GM11168 (cell line): ENCODE measurements around the gene DFFB.

Experiments used
- in situ Hi-C: fragments of 300-500 bp; cut with MboI; formaldehyde crosslinking; loops from one replicate; pipeline ENCODE4 v1.12.0; 2022; ENCODE audit warnings: low sequenced_read_pairs; ENCODE audit not compliant: unreplicated experiment

The DFFB gene

DNA sequence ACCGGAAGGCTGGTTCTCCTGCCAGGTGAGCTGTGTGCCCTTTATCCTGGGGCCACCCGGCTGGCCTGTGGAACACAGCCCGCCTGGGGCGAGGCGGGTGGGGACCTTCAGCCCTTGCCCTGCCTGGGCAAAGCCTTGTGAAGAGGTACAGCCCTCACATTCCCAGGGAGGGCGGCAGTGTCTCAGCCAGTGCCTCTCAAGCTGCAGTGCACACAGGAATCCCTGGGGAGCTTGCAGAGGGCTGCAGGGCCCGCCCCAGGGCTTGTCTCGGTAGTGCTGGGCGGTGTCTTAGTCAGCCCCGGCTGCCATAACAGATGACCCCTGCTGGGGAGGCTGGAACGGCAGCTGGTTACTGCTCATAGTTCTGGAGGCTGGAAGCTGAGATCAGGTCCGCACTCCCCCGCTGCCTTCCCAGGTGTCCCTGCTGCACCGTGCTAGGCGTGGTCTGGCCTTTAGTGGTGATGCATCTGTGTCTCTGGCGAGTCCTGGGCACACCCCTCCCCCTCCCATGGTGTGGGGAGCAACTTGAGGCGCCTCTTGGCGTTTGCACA is 12.6 kb downstream of the DFFB start:
- in situ Hi-C loops, result no loop called here

DNA sequence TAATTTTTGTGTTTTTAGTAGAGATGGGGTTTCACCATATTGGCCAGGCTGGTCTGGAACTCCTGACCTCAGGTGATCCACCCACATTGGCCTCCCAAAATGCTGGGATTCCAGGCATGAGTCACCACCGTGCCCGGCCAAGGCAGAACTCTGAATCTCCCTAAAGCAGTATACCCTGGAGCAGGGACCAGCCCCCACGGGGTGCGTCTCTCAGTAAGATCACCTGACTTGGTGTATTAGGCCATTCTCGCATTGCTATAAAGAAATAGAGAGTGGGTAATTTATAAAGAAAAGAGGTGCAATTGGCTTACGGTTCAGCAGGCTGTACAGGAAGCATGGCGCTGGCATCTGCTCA is 14.2 kb downstream of the DFFB start:
- in situ Hi-C loops, result no loop called here

DNA sequence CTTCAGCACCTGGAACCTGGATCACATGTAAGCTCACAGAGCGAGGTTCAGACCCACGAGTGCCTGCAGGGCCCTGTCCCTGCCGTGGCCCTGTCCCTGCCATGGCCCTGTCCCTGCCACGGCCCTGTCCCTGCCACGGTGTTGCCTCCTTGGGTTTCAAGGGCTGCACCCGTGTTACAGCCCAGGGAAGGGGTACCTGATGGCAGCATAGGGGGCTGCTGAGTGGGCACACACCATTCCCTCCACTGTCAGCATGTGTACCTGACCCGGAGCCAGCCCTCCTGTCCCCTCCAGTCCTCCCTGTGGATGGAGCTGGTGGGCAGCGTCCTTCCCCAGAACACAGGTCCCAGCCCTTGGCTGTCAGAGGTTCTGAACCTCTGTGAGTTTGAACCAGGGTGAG is 15.3 kb downstream of the DFFB start:
- in situ Hi-C loops, result no loop called here

GRCh38 chr1:3874736-3875135 is 17.5 kb downstream of the DFFB start:
- in situ Hi-C loops, result no loop called here

GRCh38 chr1:3876716-3877115 is 19.4 kb downstream of the DFFB start:
- in situ Hi-C loops, result no loop called here

- in situ Hi-C loops, result no loop called here
Observed at GRCh38 chr1:3879099-3879498, 21.8 kb downstream of the DFFB start.

DNA sequence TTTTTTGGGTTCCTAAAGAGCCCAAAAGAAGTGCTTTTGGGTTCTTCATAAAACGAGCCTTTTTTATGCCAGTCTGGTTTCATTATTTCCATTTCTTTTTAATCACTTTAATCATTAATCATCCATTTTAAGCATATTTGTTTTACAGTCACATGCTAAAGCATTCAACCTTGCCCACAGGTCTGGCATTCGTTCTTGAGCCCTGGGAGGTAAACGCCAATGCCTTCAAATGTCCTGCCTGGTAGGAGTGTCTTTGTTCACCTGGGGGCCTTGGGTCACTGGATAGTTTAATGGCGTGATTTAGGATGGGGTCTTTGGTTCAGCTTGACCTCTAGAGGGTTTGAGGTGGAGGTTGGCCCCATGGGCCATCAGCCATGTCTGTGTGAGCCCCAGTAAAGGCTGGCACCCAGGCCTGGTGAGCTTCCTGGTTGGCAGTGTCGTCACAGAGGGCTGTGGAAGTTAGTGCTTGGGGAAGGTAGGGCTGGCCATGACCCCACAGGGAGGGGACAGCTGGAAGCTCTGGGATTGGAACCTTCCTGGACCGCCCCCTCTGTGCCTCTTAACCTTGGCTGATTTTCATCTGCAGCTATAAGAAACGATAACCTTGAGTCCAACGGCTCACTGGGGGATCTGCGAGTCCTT is 22.6 kb downstream of the DFFB start:
- in situ Hi-C loops, result no loop called here

GRCh38 chr1:3880429-3881192 is 23.3 kb downstream of the DFFB start:
- in situ Hi-C loops, result no loop called here

GRCh38 chr1:3881193-3881480 is 23.9 kb downstream of the DFFB start:
- in situ Hi-C loops, result no loop called here

GRCh38 chr1:3883194-3883925 is 26.1 kb downstream of the DFFB start:
- in situ Hi-C loops, result no loop called here

DNA sequence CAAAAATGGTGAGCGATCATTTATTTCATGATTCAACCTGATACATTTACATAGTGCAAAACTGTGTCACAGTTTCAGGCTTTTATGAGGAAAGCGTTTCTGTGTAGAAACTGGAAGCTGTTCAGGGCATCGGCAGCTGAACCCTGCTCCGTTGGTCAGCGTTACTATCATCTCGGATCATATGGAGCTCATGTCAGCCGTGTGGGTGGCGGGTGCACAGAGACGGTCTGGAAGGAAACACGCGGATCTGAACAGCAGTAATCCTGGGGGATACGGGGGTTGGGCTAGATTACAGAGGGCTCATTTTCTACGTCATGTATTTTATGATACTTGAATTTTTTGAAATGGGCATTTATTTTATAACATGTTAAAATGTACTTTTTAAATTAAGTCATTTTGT is 27.7 kb downstream of the DFFB start:
- in situ Hi-C loops, result no loop called here

- in situ Hi-C loops, result no loop called here
Observed at GRCh38 chr1:3885611-3886010, 28.3 kb downstream of the DFFB start.

- in situ Hi-C loops, result no loop called here
Observed at GRCh38 chr1:3886106-3886670, 28.9 kb downstream of the DFFB start.

GRCh38 chr1:3886691-3887090 is 29.4 kb downstream of the DFFB start:
- in situ Hi-C loops, result no loop called here

- in situ Hi-C loops, result no loop called here
Observed at GRCh38 chr1:3888301-3888700, 31.0 kb downstream of the DFFB start.

- in situ Hi-C loops, result no loop called here
Observed at GRCh38 chr1:3889936-3890335, 32.7 kb downstream of the DFFB start.

GRCh38 chr1:3890389-3891328 is 33.4 kb downstream of the DFFB start:
- in situ Hi-C loops, result no loop called here

GRCh38 chr1:3891329-3891865 is 34.1 kb downstream of the DFFB start:
- in situ Hi-C loops, result no loop called here

- in situ Hi-C loops, result no loop called here
Observed at GRCh38 chr1:3892748-3893147, 35.5 kb downstream of the DFFB start.

DNA sequence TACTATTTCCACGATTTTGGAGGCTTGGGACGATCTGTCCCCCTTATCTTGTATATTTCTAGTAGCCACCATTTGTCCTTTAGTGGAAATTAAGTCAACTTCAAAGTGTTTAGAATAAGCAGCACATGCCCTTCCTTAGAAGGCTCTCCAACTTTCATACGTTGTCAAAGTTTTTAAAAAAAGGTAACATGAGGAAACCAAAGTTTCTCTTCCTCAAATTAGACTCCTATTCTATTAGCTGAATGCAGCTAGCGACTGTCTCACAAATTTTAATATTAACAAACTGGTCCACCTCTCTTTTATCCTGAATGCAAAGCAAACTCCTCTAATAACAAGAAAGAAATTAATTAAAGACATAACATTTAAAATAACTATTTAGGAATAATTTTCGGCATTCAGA is 35.9 kb downstream of the DFFB start:
- in situ Hi-C loops, result no loop called here
